Cerebellar cortex (tissue), 1 donor: ENCODE measurements around the gene CCNI.
"Not testable (repeated sequence)": the region's sequence is repeated elsewhere in the genome, so short reads cannot be mapped to it uniquely, and the experiment has no call there.

Experiments used
- DNase-seq: peaks from one replicate; pipeline ENCODE4 v3.0.0-alpha.2; 2015; ENCODE audit warnings: low spot score

Gene CCNI, protein sequence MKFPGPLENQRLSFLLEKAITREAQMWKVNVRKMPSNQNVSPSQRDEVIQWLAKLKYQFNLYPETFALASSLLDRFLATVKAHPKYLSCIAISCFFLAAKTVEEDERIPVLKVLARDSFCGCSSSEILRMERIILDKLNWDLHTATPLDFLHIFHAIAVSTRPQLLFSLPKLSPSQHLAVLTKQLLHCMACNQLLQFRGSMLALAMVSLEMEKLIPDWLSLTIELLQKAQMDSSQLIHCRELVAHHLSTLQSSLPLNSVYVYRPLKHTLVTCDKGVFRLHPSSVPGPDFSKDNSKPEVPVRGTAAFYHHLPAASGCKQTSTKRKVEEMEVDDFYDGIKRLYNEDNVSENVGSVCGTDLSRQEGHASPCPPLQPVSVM

GRCh38 chr4:77075869-77076799 lies at the start of gene CCNI:
TSS of gene CCNI (minus strand) at chr4:77075989. CDS start at chr4:77066362, 9,627 bp downstream.
- DNase-seq = peak; percentile 96

DNA sequence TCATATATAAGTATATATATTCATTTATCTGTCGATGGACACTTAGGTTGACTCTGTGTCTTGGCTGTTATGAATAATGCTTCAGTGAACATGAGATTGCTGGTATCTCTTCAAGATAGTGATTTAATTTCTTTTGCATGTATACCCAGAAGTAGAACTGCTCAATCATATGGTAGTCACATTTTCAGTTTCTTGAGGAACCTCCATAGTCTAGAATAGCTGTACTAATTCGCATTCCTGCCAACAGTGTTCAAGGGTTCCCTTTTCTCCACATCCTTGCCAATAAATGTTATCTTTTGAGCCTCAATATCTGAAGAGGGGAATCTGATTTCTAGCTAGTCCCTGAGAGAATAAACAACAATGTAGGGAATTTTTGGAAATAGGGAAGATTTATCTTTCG lies 48.8 kb upstream of the CCNI start:
- no peak for DNase-seq

DNA sequence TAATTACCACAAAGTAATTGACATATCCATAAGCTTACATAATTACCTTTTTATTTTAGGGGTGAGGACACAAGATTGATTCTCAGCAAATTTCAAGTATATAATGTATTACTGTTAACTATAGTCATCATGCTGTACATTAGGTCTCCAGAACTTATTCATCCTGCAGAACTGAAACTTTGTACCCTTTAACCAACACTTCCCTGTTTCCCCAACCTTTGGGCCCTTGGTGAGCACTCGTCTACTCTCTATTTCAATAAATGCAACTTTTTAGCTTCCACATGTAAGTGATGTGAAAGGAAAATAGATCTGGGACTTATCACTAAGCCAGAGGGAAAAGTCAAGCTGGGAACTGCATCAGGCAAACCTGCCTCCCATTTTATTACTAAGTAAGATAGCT lies 47.6 kb upstream of the CCNI start:
- DNase-seq = no peak

GRCh38 chr4:77122656-77123055 lies 46.9 kb upstream of the CCNI start:
- no peak for DNase-seq

GRCh38 chr4:77121736-77122240 lies 46.0 kb upstream of the CCNI start:
- no peak for DNase-seq

DNA sequence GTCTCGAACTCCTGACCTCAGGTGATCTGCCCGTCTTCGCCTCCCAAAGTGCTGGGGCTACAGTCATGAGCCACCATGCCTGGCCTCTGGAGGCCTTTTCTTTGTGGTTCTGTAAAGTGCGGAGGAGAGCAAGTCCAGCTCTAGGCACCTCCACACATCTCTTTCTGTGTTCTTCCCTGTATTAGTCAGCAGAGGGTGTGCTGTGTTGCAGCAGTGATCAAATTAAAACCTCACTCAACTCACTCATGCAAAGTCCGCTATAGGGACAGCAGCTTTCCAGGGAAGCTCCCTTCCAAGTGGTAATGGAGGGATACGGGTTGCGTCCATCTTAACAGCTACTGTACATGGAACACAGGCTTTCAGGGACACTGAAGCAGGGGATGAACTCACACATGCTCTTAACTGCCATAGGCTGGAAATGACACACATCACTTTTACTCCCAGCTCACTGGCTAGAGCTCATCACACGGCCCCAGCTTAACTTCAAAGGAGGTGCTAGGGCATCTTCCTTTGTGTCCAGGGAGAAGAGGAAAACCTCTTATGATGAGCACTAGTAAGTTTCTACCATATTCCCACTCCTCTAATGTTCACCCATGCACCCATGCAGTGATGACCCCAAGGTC lies 45.2 kb upstream of the CCNI start:
- DNase-seq = peak; percentile 73

GRCh38 chr4:77117721-77118120 lies 41.9 kb upstream of the CCNI start:
- DNase-seq = no peak

- DNase-seq = no peak
Observed at GRCh38 chr4:77113069-77113468, 37.3 kb upstream of the CCNI start.

GRCh38 chr4:77110730-77111129 lies 34.9 kb upstream of the CCNI start:
- DNase-seq = no peak

- DNase-seq = peak; percentile 75
Observed at GRCh38 chr4:77104791-77105540, 29.2 kb upstream of the CCNI start.

DNA sequence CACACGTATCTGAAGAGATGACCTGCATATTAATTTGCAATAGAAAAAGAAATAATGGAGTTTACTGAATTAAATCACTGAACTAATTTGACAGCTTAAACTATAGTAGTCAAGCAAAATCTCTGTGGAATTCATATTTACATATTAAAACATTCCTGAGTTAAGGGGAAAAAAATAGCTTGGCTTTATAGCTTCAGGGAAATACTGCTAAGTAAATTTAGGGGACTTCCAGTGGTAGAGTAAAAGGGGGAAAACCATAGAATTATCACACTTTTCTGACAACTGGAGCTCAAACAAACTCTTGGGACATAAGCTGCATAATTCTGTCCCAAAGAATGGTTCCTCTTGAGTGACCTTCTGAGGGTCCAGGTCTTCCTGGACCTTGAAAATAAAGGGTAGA lies 28.6 kb upstream of the CCNI start:
- no peak for DNase-seq

GRCh38 chr4:77100234-77100633 lies 24.4 kb upstream of the CCNI start:
- no peak for DNase-seq

DNA sequence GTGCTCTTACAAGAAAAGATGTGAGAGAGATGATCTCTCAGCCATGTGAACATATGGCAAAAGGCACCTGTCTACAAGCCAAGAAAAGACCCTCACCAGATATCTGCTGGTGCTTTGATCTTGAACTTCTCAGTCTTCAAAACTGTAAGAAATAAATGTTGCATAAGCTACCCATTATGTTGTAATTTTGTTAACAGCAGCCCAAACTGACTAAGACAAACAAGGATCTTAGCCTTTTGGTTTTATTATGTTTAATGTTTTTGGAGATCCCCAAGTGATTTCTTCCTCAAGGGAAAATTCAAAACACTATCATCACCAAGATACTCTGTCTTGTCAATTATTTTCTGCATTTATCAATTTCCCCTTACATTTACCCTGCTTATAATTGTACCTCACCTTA lies 21.8 kb upstream of the CCNI start:
- DNase-seq = no peak

DNA sequence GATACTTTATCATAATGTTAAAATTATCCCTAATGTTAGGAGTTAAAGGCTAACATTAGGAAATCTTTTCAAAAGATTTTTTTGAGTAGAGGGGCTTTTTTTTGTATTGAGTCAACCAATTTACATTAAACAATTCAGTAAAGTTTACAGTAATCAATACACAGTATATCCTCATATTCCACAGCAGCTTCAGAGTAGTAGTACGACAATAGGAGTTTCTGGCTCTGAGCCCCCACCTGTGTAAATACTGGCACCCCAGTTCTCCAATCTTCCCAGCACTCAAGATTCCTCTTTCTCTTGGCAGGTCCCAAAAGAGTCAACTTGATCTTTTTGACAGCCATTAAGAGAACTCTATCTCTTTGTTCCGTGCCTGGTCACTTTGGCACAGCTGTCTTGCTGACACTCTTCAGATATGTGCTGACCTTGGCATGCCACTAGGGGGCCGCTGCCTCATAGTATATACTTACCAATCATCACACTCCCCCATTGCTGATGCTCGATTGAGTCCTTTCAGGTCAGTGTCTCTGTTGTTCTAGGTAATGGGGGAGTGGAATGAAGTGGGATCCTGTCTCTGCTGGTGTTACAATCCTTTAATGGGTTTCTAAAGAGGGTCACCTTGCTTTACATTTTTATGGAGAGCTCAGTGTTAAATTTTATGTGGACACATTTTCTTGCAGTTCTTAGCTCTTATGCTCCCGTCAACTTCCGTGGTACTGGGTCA lies 19.5 kb upstream of the CCNI start:
- peak; percentile 84 for DNase-seq

- DNase-seq = no peak
Observed at GRCh38 chr4:77094496-77094895, 18.7 kb upstream of the CCNI start.

GRCh38 chr4:77093401-77093800 lies 17.6 kb upstream of the CCNI start:
- DNase-seq = no peak

GRCh38 chr4:77092975-77093374 lies 17.2 kb upstream of the CCNI start:
- DNase-seq = no peak

GRCh38 chr4:77089866-77090265 lies 14.1 kb upstream of the CCNI start:
- no peak for DNase-seq

GRCh38 chr4:77087027-77087426 lies 11.2 kb upstream of the CCNI start:
- DNase-seq = not testable (repeated sequence)

GRCh38 chr4:77084019-77084639 lies 8.3 kb upstream of the CCNI start:
- no peak for DNase-seq
